Spleen (tissue), 11 donors: ENCODE measurements around the gene UTY. TPM values are rescaled to one million over a fixed set of nuclear protein-coding genes. Genes with fewer than 3 reads are reported as not detected.

Experiments used
- DNase-seq: peaks from one replicate; pipeline ENCODE4 v3.0.0-alpha.2; 2020
- H3K27ac ChIP-seq, 8 donors: fragments of 200-600 bp; sonication (generic) in 7 of 8; 1 replicate in 4 of 8; 2 replicates in 4 of 8; pipeline versions ENCODE4 v1.5.0 to v1.8.0; 2016 to 2021; ENCODE audit warnings: inconsistent platforms in 4 of 8, mild to moderate bottlenecking in 4 of 8, moderate library complexity in 1 of 8
- H3K27me3 ChIP-seq, 7 donors: fragments of 200-600 bp; sonication (generic) in 6 of 7; replicated peaks in 1 of 7; 1 replicate in 4 of 7; 2 replicates in 3 of 7; pipeline versions ENCODE4 v1.5.0 to v1.8.0; 2016 to 2021; ENCODE audit warnings: inconsistent platforms in 3 of 7, mild to moderate bottlenecking in 1 of 7
- H3K36me3 ChIP-seq, 6 donors: fragments of 200-600 bp; sonication (generic) in 5 of 6; 1 replicate in 4 of 6; 2 replicates in 2 of 6; pipeline versions ENCODE4 v1.5.0 to v1.8.0; 2016 to 2021; ENCODE audit warnings: inconsistent platforms in 2 of 6
- H3K4me1 ChIP-seq, 6 donors: fragments of 200-600 bp; sonication (generic) in 5 of 6; 1 replicate in 3 of 6; 2 replicates in 3 of 6; pipeline versions ENCODE4 v1.5.0 to v1.8.0; 2016 to 2021; ENCODE audit warnings: inconsistent platforms in 3 of 6
- H3K4me3 ChIP-seq, 8 donors: fragments of 200-600 bp; sonication (generic) in 7 of 8; 1 replicate in 4 of 8; 2 replicates in 4 of 8; pipeline versions ENCODE4 v1.5.0 to v1.8.0; 2016 to 2021; ENCODE audit warnings: inconsistent platforms in 4 of 8, mild to moderate bottlenecking in 4 of 8, moderate library complexity in 2 of 8
- H3K9me3 ChIP-seq, 8 donors: fragments of 200-600 bp; sonication (generic) in 7 of 8; 1 replicate in 4 of 8; 2 replicates in 4 of 8; pipeline versions ENCODE4 v1.5.0 to v1.8.0; 2016 to 2021; ENCODE audit warnings: inconsistent platforms in 4 of 8
- CTCF ChIP-seq, 11 experiments: fragments of 200-600 bp in 7 of 11; fragments of 450-650 bp in 4 of 11; sonication (generic) in 4 of 11; IDR thresholded peaks in 8 of 11; conservative IDR thresholded peaks in 3 of 11; 1 replicate in 7 of 11; 2 replicates in 4 of 11; pipeline versions ENCODE4 v1.4.0 to v1.8.0; 2016 to 2021; ENCODE audit warnings: antibody characterized with exemption in 11 of 11, inconsistent platforms in 4 of 11, mild to moderate bottlenecking in 1 of 11
- POLR2A ChIP-seq, 3 donors: fragments of 450-650 bp; IDR thresholded peaks; one replicate each; pipeline ENCODE4 v1.5.1; 2017; ENCODE audit warnings: antibody characterized with exemption in 3 of 3, mild to moderate bottlenecking in 1 of 3
- POLR2AphosphoS5 ChIP-seq, 3 donors: sonication (generic); formaldehyde crosslinking; IDR thresholded peaks; one replicate each; pipeline ENCODE4 v1.5.1; 2017; ENCODE audit warnings: antibody characterized with exemption in 3 of 3
- WGBS, 5 donors: extraction: QIAGEN DNeasy Blood & Tissue Kit in 3 of 5; methylation state at CpG; one replicate each; pipeline versions ENCODE4 v1.1.5 to v1.1.7; 2013 to 2018; 5-methylcytosine and 5-hydroxymethylcytosine counted together
- intact Hi-C: fragments of 100-400 bp; cut with DNase I; formaldehyde crosslinking; loops from one replicate; pipeline ENCODE4 v1.15.0; 2023; ENCODE audit warnings: low total_unique reads
- polyA plus RNA-seq, 3 donors: library from polyadenylated mRNA; stranded (reverse); fragments of 200-250 nt; gene quantifications; one replicate each; pipeline ENCODE4 v1.2.1, GENCODE V29; 2013
- total RNA-seq, 7 donors: library from RNA; depleted of rRNA in 3 of 7; stranded (reverse); fragments of >200 nt in 3 of 7; fragmentation: NEBNext Ultra II Directional in 4 of 7; extraction: Animal tissue kit (Norgen Biotek cat#: 25700) in 4 of 7; gene quantifications; one replicate each; pipeline versions ENCODE4 v1.1.0 to v1.2.1, GENCODE V29; 2016 to 2021
- donor health status: healthy with polysubstance abuse.
- donor health status: DM: no; HTN: no; CAD: no; lungs with moderate emphysema.
- donor health status: DM: no; HTN: no; CAD: no.
- donor health status: Bipolar disorder and iron deficiency.
- donor health status: healthy.
- donor health status: DM: no; HTN: no; CAD: no.
- donor health status: DM: yes; HTN: yes; CAD: no.

UTY gene
- total and polyA plus RNA-seq, 10 donors: under 0.01 to 64.1 (median 4.5) TPM; not detected in 4

- intact Hi-C loops: no loop called here
- Histone ChIP-seq H3K36me3 (no peaks in the 10 kb centered on the region), H3K4me1 (peaks cover 0 to 14% (median 0%) of the 10 kb centered on the region in 6 donors), H3K27me3 (no peaks in the 10 kb centered on the region), H3K27ac (peak overlapping the region in 3 of 8 donors; percentile 28 to 47 (median 47)), H3K9me3 (peaks cover 0 to 5% (median 0%) of the 10 kb centered on the region in 8 donors), H3K4me3 (no peak overlapping the region)
- no peak for TF ChIP-seq POLR2A (IDR thresholded peaks at IDR 0.05)
- no peak for TF ChIP-seq POLR2AphosphoS5 (IDR thresholded peaks at IDR 0.05)
- no peak for TF ChIP-seq CTCF (IDR thresholded peaks at IDR 0.05 in 8 of 11, conservative IDR thresholded peaks at IDR 0.05 in 3 of 11)
- WGBS, 5 donors: 47 to 68% (median 62%) methylated on average over 7 of the region's 7 CpGs; no CpG with 5 or more reads in 2 of the 5 donors
- DNase-seq: no peak
Observed at GRCh38 chrY:13381110-13381683, 98.6 kb downstream of the UTY start.

GRCh38 chrY:13370868-13371800, 108.7 kb downstream of the UTY start:
- WGBS, 5 donors: 53 to 60% (median 60%) methylated on average over 6 of the region's 6 CpGs; no CpG with 5 or more reads in 2 of the 5 donors
- no peaks in the 10 kb centered on the region for H3K9me3 ChIP-seq
- peaks cover 0 to 29% (median 9%) of the 10 kb centered on the region in 6 donors for H3K4me1 ChIP-seq
- H3K27me3 ChIP-seq: no peaks in the 10 kb centered on the region
- DNase-seq: no peak
- H3K27ac ChIP-seq: peak overlapping the region in 3 of 8 donors; percentile 35 to 62 (median 53)
- peaks cover 0 to 12% (median 0%) of the 10 kb centered on the region in 6 donors for H3K36me3 ChIP-seq
- TF ChIP-seq POLR2A (IDR thresholded peaks at IDR 0.05): no peak
- TF ChIP-seq CTCF (IDR thresholded peaks at IDR 0.05 in 8 of 11, conservative IDR thresholded peaks at IDR 0.05 in 3 of 11): no peak
- no peak for TF ChIP-seq POLR2AphosphoS5 (IDR thresholded peaks at IDR 0.05)
- no peak overlapping the region for H3K4me3 ChIP-seq
- intact Hi-C loops: no loop called here

- TF ChIP-seq POLR2AphosphoS5 (IDR thresholded peaks at IDR 0.05) (no peak), CTCF (IDR thresholded peaks at IDR 0.05 in 8 of 11, conservative IDR thresholded peaks at IDR 0.05 in 3 of 11) (no peak), POLR2A (IDR thresholded peaks at IDR 0.05) (no peak)
- Histone ChIP-seq H3K4me1 (peaks cover 0 to 29% (median 9%) of the 10 kb centered on the region in 6 donors), H3K27me3 (no peaks in the 10 kb centered on the region), H3K27ac (peak overlapping the region in 3 of 8 donors; percentile 35 to 62 (median 53)), H3K9me3 (no peaks in the 10 kb centered on the region), H3K36me3 (peaks cover 0 to 16% (median 0%) of the 10 kb centered on the region in 6 donors), H3K4me3 (no peak overlapping the region)
- intact Hi-C loops: no loop called here
- DNase-seq: no peak
Observed at GRCh38 chrY:13370245-13370644, 109.6 kb downstream of the UTY start.

GRCh38 chrY:13368513-13368845, 111.4 kb downstream of the UTY start:
- Histone ChIP-seq H3K4me3 (no peak overlapping the region), H3K9me3 (no peaks in the 10 kb centered on the region), H3K4me1 (peaks cover 0 to 33% (median 9%) of the 10 kb centered on the region in 6 donors), H3K27ac (no peak overlapping the region), H3K36me3 (peaks cover 0 to 16% (median 0%) of the 10 kb centered on the region in 6 donors), H3K27me3 (no peaks in the 10 kb centered on the region)
- WGBS, 5 donors: 87 to 99% (median 94%) methylated on average over 4 of the region's 4 CpGs; no CpG with 5 or more reads in 2 of the 5 donors
- no peak for DNase-seq
- no peak for TF ChIP-seq CTCF (IDR thresholded peaks at IDR 0.05 in 8 of 11, conservative IDR thresholded peaks at IDR 0.05 in 3 of 11)
- no peak for TF ChIP-seq POLR2AphosphoS5 (IDR thresholded peaks at IDR 0.05)
- TF ChIP-seq POLR2A (IDR thresholded peaks at IDR 0.05): no peak
- intact Hi-C loops: no loop called here
